Lower lobe of right lung (tissue), 2 donors: Measurements from ENCODE around the gene KLHL11. TPM values are rescaled to one million over a fixed set of nuclear protein-coding genes. Genes with fewer than 3 reads are reported as not detected.
"Not testable (repeated sequence)": the region's sequence is repeated elsewhere in the genome, so short reads cannot be mapped to it uniquely, and the experiment has no call there.

ENCODE experiments used
- ATAC-seq, 2 donors: fragments of 200-7000 bp; cut with Tn5 transposase; one replicate each; pipeline ENCODE4 v1.9.1; 2020 to 2022; ENCODE audit warnings: mild to moderate bottlenecking in 2 of 2, moderate library complexity in 2 of 2
- DNase-seq: peaks from one replicate; pipeline ENCODE4 v3.0.0-alpha.2; 2020
- H3K27ac ChIP-seq: fragments of 200-600 bp; one replicate; pipeline ENCODE4 v1.8.0; 2022
- H3K27me3 ChIP-seq: fragments of 200-600 bp; one replicate; pipeline ENCODE4 v1.8.0; 2022; ENCODE audit warnings: low read depth
- H3K36me3 ChIP-seq: fragments of 200-600 bp; one replicate; pipeline ENCODE4 v1.8.0; 2022; ENCODE audit warnings: mild to moderate bottlenecking
- H3K4me1 ChIP-seq: fragments of 200-600 bp; one replicate; pipeline ENCODE4 v1.8.0; 2022
- H3K4me3 ChIP-seq: fragments of 200-600 bp; one replicate; pipeline ENCODE4 v1.8.0; 2022; ENCODE audit warnings: mild to moderate bottlenecking
- H3K9me3 ChIP-seq: fragments of 200-600 bp; one replicate; pipeline ENCODE4 v1.8.0; 2022
- intact Hi-C: fragments of 100-400 bp; cut with DNase I; formaldehyde crosslinking; loops from one replicate; pipeline ENCODE4 v1.11.0; 2022
- total RNA-seq: library from RNA; stranded (reverse); fragmentation: NEBNext Ultra II Directional; extraction: Animal tissue kit (Norgen Biotek cat#: 25700); gene quantifications from one replicate; pipeline ENCODE4 v1.2.1, GENCODE V29; 2021
- TF ChIP-seq, protein P1 (sequence below): fragments of 200-600 bp; IDR thresholded peaks from one replicate; pipeline ENCODE4 v1.8.0; 2022; ENCODE audit warnings: antibody characterized with exemption, mild to moderate bottlenecking
- donor health status: DM: no; HTN: yes; CAD: no; lungs with severe emphysema.

The KLHL11 gene
- total RNA-seq, 1 donor from 2014 or later: 12.3 TPM

DNA sequence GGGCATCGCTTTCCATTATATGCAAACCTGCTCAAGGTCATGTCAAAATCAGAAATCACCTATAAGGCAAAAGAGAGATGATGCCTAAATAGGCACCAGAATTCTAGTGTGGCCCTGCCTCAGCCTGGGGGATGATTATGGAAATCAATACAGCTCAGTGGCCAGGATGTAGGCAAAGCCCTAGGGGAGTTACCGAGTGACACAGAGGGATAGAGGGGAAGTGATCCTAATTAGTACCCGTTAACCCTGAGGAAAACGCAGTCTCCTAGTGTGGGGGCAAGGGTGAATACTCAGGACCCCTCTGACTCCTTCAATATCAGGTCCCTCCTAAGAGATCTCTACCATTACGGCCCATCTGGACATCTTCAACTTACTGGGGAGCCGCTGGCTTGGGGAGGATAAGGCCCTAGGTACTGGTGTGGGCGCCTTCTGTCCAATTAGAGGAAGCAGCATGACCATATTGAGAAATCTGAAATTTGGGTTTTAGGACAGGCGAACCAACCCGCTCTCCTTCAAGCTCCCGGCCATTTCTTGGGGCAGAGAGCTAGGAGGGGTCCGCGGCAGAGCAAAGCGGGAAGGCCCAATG is 29.9 kb downstream of the KLHL11 start:
- peak; percentile 60 to 72 for ATAC-seq
- DNase-seq: no peak
- Histone ChIP-seq H3K27me3 (no peaks in the 10 kb centered on the region), H3K4me3 (peak overlapping the region; percentile 97), H3K27ac (peak overlapping the region; percentile 79), H3K9me3 (no peaks in the 10 kb centered on the region), H3K4me1 (peaks cover 17% of the 10 kb centered on the region), H3K36me3 (peaks cover 19% of the 10 kb centered on the region)
- intact Hi-C loops: no loop called here
- TF ChIP-seq, protein P1, sequence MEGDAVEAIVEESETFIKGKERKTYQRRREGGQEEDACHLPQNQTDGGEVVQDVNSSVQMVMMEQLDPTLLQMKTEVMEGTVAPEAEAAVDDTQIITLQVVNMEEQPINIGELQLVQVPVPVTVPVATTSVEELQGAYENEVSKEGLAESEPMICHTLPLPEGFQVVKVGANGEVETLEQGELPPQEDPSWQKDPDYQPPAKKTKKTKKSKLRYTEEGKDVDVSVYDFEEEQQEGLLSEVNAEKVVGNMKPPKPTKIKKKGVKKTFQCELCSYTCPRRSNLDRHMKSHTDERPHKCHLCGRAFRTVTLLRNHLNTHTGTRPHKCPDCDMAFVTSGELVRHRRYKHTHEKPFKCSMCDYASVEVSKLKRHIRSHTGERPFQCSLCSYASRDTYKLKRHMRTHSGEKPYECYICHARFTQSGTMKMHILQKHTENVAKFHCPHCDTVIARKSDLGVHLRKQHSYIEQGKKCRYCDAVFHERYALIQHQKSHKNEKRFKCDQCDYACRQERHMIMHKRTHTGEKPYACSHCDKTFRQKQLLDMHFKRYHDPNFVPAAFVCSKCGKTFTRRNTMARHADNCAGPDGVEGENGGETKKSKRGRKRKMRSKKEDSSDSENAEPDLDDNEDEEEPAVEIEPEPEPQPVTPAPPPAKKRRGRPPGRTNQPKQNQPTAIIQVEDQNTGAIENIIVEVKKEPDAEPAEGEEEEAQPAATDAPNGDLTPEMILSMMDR: no peak

DNA sequence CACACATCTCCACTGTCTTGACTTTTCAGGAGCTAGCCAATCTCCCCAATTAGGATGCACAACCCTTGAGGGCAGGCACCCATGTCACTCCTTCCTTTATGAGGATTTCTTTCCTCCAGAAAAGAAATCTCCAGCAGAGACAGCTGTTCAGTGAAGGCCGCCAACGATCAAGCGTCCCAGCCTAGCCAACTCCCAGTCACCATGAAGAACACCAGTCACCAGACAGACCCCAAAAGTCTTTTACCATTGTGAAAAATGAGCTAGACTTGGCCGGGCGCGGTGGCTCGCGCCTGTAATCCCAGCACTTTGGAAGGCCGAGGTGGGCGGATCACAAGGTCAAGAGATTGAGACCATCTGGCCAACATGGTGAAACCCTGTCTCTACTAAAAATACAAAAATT is 35.3 kb downstream of the KLHL11 start:
- H3K4me1 ChIP-seq, H3K27me3 ChIP-seq, intact Hi-C loops, H3K27ac ChIP-seq, H3K9me3 ChIP-seq, ATAC-seq, H3K4me3 ChIP-seq, DNase-seq: not testable (repeated sequence)
- H3K36me3 ChIP-seq: peaks cover 68% of the 10 kb centered on the region

DNA sequence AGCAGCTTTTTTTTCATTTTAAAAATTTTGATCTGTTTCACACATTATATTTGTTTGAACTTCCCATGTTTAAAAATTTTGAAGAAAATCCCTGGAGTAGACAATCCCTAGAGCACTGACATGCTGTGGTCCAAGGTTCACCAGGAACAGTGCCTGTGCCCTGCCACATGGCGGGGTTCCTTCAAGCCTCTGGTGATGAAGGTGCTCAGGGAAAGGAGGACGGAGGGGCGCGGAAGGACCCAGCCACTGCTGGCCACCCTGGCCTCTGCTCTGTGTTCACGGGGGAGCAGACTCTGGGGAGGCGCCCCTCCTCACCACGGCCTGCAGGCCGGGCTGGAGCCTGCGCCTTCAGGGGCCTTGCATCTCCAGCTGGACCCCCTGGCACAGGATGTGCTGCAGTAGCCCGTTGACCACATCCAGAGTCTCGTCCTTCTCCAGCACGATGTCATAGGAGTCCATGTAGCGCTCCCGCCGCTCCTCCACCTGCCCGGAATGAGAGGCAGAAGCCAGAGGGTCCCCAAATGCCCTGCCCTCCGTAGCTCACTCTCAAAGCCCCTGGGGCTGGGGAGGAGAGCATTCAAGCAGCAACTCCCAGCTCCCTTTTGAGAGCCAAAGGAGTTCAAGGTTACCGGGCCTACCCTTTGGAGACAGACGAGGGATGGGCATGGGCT is 39.9 kb downstream of the KLHL11 start:
- Histone ChIP-seq H3K27ac (no peak overlapping the region), H3K4me1 (no peaks in the 10 kb centered on the region), H3K27me3 (no peaks in the 10 kb centered on the region), H3K9me3 (no peaks in the 10 kb centered on the region), H3K4me3 (no peak overlapping the region), H3K36me3 (peaks cover 55% of the 10 kb centered on the region)
- peak in 1 of 2 donors; percentile 15 for ATAC-seq
- peak; percentile 20 for DNase-seq
- intact Hi-C loops: no loop called here
- TF ChIP-seq, protein P1: no peak

DNA sequence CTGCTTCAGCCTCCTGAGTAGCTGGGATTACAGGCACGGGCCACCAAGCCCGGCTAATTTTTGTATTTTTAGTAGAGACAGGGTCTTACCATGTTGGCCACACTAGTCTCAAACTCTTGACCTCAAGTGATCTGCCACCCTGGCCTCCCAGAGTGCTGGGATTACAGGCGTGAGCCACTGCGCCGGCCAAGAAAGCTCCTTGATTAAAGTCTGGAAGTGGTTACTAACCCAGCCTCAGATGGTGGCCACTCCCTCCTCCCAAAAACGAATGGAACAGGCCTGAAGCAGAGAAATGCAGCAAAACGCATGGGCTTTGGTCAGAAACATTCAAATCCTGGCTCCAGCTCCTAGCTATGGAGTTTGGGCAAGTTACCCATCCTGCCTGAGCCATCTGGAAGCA is 41.1 kb downstream of the KLHL11 start:
- ATAC-seq: no peak
- no peaks in the 10 kb centered on the region for H3K9me3 ChIP-seq
- intact Hi-C loops: no loop called here
- H3K4me1 ChIP-seq: no peaks in the 10 kb centered on the region
- no peak overlapping the region for H3K4me3 ChIP-seq
- peaks cover 44% of the 10 kb centered on the region for H3K36me3 ChIP-seq
- no peak overlapping the region for H3K27ac ChIP-seq
- DNase-seq: no peak
- H3K27me3 ChIP-seq: no peaks in the 10 kb centered on the region
- TF ChIP-seq, protein P1: no peak

DNA sequence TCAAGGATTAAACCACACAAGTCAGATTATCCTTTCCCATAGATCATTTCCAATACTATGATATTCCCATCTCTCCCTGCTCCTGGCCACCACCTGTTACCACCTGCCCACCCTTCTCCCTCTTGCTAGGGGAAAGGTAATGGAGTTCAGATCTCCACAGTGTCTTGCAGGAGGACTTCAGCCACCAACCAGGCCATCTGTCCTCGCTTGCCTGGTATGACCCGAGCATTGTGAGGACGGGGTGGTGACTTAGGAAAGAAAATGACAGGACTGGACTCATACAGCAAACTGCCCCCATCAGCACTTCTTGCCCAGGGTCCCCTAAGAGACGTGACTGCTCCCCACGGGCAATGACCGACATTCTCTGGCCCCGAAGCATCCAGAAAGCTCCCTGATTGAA is 41.6 kb downstream of the KLHL11 start:
- Histone ChIP-seq H3K27me3 (no peaks in the 10 kb centered on the region), H3K36me3 (peaks cover 39% of the 10 kb centered on the region), H3K4me3 (no peak overlapping the region), H3K4me1 (no peaks in the 10 kb centered on the region), H3K9me3 (no peaks in the 10 kb centered on the region), H3K27ac (no peak overlapping the region)
- no peak for DNase-seq
- no peak for ATAC-seq
- TF ChIP-seq, protein P1: no peak
- intact Hi-C loops: no loop called here

DNA sequence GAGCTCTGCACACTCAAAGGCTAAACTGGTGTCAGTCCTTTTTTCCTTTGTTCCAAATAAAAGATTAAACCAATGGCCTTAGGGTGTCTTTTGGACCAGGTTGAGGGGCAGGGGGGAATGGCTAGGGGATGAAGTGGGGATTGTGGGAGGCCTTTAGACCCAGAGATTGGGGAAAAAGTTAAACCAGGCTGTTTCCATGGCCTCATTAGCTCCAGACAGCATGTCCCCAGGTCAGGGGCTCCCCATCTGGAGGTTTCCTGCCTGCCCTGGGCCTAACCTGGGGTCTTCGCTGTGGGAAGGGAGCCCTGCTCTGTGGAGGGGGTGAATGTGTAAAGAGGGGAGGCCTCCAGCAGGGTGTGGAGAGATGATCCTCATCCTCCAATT is 42.1 kb downstream of the KLHL11 start:
- intact Hi-C loops: no loop called here
- Histone ChIP-seq H3K36me3 (peaks cover 36% of the 10 kb centered on the region), H3K4me3 (no peak overlapping the region), H3K4me1 (no peaks in the 10 kb centered on the region), H3K9me3 (no peaks in the 10 kb centered on the region), H3K27ac (no peak overlapping the region), H3K27me3 (no peaks in the 10 kb centered on the region)
- no peak for ATAC-seq
- no peak for DNase-seq
- TF ChIP-seq, protein P1: no peak
